NCI-H526 (cell line): ENCODE measurements around the gene ZMIZ1.

Source experiments
- DNase-seq, 2 experiments: peaks; one replicate each; lab custom pipeline; 2025; lab: John Stamatoyannopoulos, UW

Gene ZMIZ1

DNA sequence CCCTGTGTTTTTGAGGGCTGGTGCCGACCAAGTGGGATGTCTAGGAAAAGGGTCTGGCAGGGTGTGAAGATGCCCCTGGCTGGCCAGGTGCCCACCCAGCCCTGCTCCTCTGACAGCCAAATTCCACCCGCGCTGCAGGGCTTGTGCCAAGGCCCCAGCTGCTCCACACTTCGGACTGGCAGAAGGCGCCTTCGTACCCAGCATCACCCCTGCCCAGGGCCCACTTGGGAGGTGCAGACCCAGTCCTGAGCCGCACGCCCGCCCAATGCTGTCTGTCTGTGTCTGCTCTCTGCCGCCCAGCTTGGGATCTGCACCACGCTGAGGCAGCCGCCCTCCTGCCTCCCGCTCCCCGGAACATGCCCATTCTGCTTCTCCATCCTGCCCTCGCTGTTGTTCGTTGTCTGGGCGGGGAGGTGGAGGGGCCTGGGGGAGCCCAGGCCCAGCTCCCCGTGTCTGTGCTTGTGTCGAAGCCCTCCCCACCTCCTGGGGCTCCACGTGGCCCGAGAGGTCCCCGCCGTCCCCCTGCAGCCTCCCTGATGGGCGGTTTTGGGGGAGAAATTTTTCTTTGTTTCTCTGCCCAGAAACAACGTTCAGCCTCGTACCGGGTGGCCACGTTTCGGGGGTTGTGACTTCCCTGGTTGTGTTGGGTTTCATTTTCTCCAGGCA, 241.6 kb downstream of the ZMIZ1 start:
- no peak for DNase-seq

- no peak for DNase-seq
These were observed 242.3 kb downstream of the ZMIZ1 start for GRCh38 chr10:79310911-79311573.

DNA sequence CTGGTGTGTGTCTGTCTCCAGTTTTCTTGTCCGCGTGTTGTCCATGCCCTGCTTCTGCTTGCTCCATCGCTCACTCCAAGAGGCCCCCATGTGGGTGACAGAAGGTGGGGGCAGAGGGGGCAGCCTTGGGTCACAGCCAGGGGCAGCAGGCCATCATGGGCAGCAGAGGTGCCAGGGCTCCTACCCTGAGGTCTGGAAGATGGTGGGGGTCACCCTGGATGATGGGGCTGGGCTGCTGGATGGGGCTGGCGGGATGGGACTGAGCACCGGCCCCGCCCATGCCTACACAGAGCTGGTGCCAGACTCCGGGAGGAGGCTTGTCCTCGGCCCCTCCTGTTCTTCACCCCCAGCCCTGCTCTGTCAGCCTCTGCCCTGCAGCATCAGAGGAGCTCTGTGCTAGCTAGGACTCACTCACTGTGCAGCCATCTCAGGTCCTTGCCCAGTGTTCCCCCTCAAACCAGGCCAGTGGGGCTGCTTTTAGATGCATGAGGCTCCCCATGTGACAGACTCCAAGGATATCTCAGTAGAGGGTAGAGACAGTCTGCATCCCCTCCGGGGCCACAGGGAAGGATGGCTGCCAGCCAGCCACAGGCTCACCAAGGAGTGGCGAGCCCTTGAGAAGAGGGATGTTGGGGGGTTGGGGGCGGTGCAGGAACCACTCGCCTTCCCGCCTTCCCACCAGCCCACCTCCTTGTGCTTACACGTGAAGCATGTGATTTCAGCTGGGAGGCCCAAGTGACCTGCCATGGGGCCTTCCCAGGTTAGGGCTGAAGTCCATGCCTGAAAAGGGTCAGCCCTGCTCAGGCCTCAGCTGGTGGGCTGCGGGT, 243.0 kb downstream of the ZMIZ1 start:
- no peak for DNase-seq

- DNase-seq: no peak
These were observed 243.9 kb downstream of the ZMIZ1 start for GRCh38 chr10:79312601-79313187.

DNA sequence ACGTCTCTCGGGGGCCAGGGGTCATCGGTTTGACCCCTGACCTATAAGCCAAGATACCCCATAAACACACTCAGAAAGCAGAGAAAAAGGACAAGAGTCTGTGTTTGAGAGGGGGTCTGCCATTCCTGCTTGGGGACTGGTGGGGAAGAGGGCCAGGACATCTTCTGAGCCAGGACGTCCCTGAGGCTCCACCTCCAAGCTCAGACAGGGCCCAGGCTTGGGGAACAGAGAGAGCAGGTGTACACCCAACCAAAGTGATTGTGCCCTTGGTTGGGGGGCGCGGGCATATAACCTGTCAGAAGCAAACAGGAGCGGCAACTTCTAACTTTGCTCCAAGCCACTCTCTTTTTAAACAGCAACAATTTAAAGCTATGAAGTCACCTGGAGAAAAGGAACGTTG, 244.6 kb downstream of the ZMIZ1 start:
- DNase-seq: no peak

DNA sequence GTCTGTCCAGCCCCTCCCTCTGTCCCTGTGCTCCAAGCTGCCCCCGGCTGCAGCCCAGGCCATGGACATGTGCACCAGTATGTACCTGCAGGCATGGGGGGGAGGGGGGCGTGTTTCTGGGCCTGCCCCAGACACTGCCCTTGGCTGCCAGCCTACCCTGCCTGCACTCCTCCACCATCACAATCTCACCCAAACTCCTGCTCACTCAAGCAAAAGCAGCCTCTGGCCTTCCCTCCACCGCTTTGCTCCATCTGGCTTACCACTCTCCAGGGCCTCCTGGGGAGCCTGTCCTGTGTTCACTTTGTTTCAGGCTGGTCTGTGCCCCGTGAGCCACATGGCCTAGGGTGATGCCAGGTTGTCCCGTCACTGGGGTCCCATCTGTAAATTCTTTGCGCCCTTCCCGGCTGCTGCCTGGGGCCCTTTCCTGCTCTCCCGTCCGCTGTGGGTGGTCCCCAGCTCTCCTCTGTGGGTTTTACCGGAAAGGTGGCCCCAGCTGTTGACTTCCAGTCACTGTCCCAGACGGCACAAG, 245.2 kb downstream of the ZMIZ1 start:
- no peak for DNase-seq

DNA sequence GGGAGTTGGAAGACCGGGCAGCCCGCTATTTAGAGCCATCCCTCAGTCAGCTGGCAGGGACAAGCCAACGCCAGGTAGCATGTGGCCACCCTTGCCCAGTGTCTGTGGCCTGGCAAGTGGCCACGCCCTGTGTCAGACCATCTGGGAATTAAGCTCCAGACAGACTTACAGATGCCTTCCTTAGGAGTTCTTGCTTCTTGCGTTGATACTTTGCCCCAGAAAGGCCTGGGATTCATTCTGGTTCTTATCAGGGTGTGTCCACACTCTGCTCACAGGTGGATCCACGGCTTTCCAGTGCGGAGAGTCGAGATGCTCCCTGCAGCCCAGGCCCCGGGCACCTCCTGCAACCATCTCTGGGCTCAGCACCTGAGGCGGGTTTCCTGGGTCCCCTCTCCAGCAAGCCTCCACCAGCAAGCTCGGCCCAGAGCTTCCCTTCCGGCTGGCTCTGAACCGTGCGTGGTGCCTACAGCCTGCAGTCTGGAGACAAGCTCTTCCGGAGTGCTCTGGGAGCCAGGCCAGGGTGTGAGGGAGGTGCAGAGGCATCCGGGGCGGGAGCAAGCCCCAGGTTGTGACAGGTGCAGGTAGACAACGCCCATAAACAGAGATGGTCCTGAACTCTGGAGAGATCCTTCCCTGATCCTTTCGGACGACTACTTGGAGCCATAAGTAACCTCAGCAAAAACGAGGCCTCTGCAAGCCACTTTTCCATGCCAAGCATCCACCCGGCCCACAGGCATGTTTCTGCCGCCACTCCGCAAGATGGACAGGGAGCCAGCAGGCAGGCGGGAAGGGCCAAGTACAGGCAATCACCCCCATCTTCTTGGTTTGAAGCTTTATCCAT, 246.2 kb downstream of the ZMIZ1 start:
- DNase-seq: no peak

DNA sequence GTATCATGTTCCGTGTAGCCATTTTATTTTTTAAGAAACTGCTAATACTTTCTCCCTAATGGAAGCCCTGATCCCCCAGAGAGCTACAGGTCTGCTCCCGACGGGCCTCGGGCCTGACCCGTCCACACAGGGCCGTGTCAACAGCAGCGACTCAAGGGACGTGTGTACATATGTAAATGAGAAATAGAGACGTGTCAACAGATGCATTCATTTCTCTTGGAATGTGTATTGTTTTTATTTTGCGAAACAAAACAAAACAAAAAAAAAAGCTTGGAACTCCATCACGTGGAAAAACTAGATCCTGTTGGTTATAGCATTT, 246.8 kb downstream of the ZMIZ1 start:
- DNase-seq: no peak

- DNase-seq: no peak
These were observed 248.1 kb downstream of the ZMIZ1 start for GRCh38 chr10:79316671-79317431.

GRCh38 chr10:79318369-79318768, 249.6 kb downstream of the ZMIZ1 start:
- no peak for DNase-seq

DNA sequence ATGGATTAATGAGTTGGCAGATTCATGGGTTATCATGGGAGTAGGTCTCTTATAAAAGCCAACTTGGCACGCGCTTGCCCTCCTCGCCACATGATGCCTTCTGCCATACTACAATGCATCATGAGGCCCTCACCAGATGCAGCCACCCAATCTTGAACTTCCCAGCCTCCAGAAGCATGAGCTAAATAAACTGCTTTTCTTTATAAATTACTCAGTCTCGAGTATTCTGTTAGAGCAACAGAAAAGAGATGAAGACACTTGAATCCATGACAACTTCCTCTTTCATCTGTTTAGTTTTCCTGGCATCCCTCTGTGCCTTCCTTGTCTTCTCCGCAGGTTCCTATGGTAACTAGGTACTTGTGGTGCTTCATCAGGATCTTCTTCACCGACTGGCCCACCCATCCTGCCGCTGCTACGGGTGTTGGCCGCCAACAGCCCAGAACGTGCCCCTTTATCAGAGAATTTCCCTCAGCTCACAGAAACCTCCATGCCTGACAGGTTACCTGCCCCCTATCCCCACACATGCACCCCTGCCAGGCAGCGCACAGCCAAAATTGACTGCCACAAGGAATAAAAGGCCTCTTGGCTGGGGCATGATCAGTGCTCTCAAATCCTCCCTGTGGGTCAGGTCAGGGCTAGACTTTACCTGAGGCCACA, 250.5 kb downstream of the ZMIZ1 start:
- DNase-seq: no peak

GRCh38 chr10:79320316-79320715, 251.6 kb downstream of the ZMIZ1 start:
- DNase-seq: no peak

GRCh38 chr10:79320820-79321493, 252.2 kb downstream of the ZMIZ1 start:
- DNase-seq: no peak

DNA sequence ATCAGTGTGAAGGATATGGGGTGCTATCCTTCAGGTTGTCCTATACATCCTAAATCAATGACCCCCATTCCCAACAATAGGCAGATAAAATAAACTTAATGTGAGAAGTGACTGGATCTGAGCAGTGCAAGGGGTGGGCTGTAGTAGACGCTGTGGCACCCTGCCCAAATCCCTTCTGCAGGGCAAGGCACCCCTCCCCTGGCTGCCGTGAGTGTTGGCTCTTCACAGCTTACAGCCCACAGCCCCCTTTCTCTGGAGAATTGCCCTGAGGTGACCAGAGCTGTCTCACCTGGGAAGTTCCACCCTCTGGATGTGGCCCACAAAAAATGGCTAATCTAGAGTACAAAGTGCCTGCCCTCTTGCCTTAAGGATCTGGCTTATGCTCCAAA, 252.7 kb downstream of the ZMIZ1 start:
- DNase-seq: no peak

DNA sequence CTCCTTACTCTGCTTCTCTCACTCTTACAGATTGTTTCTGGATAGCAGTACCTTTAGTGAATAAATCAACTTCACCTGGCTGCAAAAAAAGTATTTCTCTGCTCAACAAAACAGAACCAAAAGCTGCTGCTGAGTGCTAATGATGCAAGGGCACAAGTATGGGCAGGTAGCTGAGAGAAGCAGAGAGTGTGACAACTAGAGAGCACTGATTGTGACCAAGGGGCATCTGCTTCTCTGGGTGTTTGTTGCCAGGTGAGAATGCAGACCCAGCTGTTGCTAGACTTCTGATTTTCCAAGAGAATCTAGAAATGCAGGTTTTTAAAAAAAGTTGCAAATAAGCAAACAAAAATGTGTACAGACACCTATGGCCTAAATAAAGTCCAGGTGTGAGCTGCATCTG, 253.2 kb downstream of the ZMIZ1 start:
- no peak for DNase-seq

DNA sequence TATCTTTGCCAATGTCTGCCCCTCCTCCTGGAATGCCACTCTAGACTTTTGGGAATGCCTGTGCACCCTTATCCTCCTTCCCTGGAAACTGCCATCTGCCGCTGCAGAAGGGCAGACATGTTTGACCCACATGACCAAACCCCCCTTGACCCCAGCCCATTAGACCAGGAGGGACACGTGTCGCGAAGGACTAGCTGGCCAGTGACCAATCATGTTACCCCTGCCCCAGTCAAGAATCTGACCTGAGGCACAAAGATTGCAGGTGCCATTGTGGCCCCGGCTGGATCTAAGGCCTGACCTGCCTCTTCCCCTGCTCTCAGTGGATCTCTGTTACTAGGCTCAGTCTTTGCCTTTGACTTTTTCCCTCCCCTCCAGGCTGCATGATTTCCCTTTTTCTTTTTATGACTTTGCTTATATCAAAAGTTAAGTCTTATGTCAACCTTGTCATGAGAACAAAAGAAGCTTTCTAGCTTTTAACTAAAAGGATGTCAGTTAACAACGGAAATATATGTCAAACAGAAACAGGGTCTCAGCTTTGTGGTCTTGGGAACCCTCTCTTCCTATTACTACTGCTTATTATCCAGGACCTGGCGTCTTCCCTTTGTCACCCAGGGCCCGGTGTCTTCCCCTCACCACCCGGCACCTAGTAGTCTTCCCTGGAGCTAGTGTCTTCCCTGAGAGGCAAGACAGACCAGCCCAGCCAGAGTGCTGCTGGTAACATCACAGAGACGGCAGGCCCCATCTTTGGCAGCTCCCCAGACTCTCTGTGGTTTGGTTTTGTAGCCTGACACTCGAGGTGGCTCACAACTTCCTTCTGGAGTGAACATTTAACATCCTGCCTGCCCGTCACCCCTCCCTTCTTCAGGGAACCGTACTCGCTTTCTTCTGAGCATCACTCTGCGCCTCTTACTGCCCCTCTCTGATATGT, 254.1 kb downstream of the ZMIZ1 start:
- no peak for DNase-seq

DNA sequence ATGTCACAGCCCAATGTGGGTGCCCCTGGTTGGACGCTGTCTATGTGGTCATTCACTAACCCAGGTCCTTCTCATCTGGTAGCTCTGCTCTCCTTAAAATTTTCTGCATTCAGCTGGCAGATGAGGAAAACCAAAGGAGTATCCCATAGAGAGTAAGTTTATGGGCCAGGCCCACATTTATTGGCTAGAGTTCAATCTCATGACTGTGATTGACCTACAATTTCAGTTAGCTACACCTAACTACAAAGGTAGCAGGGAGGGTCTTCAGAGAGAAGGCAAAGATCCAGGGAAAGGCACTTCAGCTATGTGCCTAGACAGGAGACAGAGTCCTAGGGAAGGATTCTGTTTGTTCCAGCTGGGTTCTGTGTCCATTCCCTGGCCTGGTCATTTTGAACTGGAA, 254.8 kb downstream of the ZMIZ1 start:
- no peak for DNase-seq

GRCh38 chr10:79324032-79324695, 255.4 kb downstream of the ZMIZ1 start:
- DNase-seq: no peak
